Neuronal stem cell (in vitro differentiated cells): ENCODE measurements around the gene OSBPL1A.

Source experiments
- DNase-seq: peaks from one replicate; pipeline ENCODE4 v3.0.0-alpha.2; 2013; ENCODE audit warnings: low spot score
- H2AFZ ChIP-seq: one replicate; pipeline ENCODE4 v1.6.1; 2013; ENCODE audit warnings: mild to moderate bottlenecking, low read length, inconsistent platforms
- H2AK5ac ChIP-seq: 2 replicates; pipeline ENCODE4 v1.6.1; 2013; ENCODE audit warnings: low read depth, mild to moderate bottlenecking, inconsistent platforms, low read length, moderate library complexity, mixed read lengths
- H2BK120ac ChIP-seq: 2 replicates; pipeline ENCODE4 v1.6.1; 2013; ENCODE audit warnings: low read depth, mild to moderate bottlenecking, inconsistent platforms, low read length, moderate library complexity, mixed read lengths
- H2BK12ac ChIP-seq: one replicate; pipeline ENCODE4 v1.6.1; 2013; ENCODE audit warnings: low read length, inconsistent platforms
- H2BK15ac ChIP-seq: 2 replicates; pipeline ENCODE4 v1.6.1; 2013; ENCODE audit warnings: mild to moderate bottlenecking, low read length, inconsistent platforms, mixed read lengths
- H2BK5ac ChIP-seq: one replicate; pipeline ENCODE4 v1.6.1; 2013; ENCODE audit warnings: inconsistent platforms, mild to moderate bottlenecking, low read length, moderate library complexity
- H3K14ac ChIP-seq: one replicate; pipeline ENCODE4 v1.6.1; 2013; ENCODE audit warnings: low read length, inconsistent platforms
- H3K18ac ChIP-seq: 2 replicates; pipeline ENCODE4 v1.6.1; 2013; ENCODE audit warnings: low read length, inconsistent platforms
- H3K23ac ChIP-seq: 2 replicates; pipeline ENCODE4 v1.6.1; 2013; ENCODE audit warnings: low read depth, mild to moderate bottlenecking, mixed read lengths, low read length, inconsistent platforms; ENCODE audit not compliant: poor library complexity
- H3K27ac ChIP-seq: replicated peaks from 3 replicates; pipeline ENCODE4 v1.5.1; 2013; ENCODE audit warnings: low read length, inconsistent platforms
- H3K27me3 ChIP-seq, 3 experiments: 2 replicates each; pipeline ENCODE4 v1.6.1; 2013; ENCODE audit warnings: low read length in 3 of 3, mild to moderate bottlenecking in 2 of 3, inconsistent platforms in 1 of 3, low read depth in 1 of 3, mixed read lengths in 1 of 3, moderate library complexity in 1 of 3; ENCODE audit not compliant: control insufficient read depth in 3 of 3, insufficient read depth in 3 of 3
- H3K36me3 ChIP-seq, 2 donors: replicated peaks in 1 of 2; 2 replicates each; pipeline ENCODE4 v1.6.1; 2013; ENCODE audit warnings: low read length in 2 of 2; ENCODE audit not compliant: control insufficient read depth in 2 of 2, insufficient read depth in 2 of 2
- H3K4ac ChIP-seq: 2 replicates; pipeline ENCODE4 v1.6.1; 2013; ENCODE audit warnings: inconsistent platforms, mild to moderate bottlenecking, low read length, moderate library complexity
- H3K4me1 ChIP-seq, 2 donors: 1 replicate in 1 of 2; 2 replicates in 1 of 2; pipeline ENCODE4 v1.6.1; 2013; ENCODE audit warnings: low read length in 2 of 2, low read depth in 1 of 2; ENCODE audit not compliant: control insufficient read depth in 2 of 2, insufficient read depth in 1 of 2
- H3K4me2 ChIP-seq: one replicate; pipeline ENCODE4 v1.6.1; 2013; ENCODE audit warnings: mild to moderate bottlenecking, low read length, inconsistent platforms; ENCODE audit not compliant: insufficient read depth, poor library complexity, severe bottlenecking
- H3K4me3 ChIP-seq, 2 donors: 2 replicates each; pipeline ENCODE4 v1.5.1; 2013; ENCODE audit warnings: low read length in 2 of 2, mild to moderate bottlenecking in 2 of 2, inconsistent platforms in 1 of 2, moderate library complexity in 1 of 2
- H3K79me1 ChIP-seq: one replicate; pipeline ENCODE4 v1.6.1; 2013; ENCODE audit warnings: low read depth, mild to moderate bottlenecking, inconsistent platforms, low read length, moderate library complexity
- H3K9ac ChIP-seq: one replicate; pipeline ENCODE4 v1.6.1; 2013; ENCODE audit warnings: mild to moderate bottlenecking, low read depth, low read length, inconsistent platforms; ENCODE audit not compliant: poor library complexity
- H3K9me3 ChIP-seq, 2 donors: replicated peaks in 1 of 2; 2 replicates each; pipeline versions ENCODE3 to v1.6.1; 2013; ENCODE audit warnings: low read length in 2 of 2, mild to moderate bottlenecking in 2 of 2, inconsistent platforms in 1 of 2, low read depth in 1 of 2, mixed read lengths in 1 of 2, moderate library complexity in 1 of 2; ENCODE audit not compliant: control insufficient read depth in 2 of 2, insufficient read depth in 1 of 2
- H4K8ac ChIP-seq: one replicate; pipeline ENCODE4 v1.6.1; 2013; ENCODE audit warnings: low read depth, mild to moderate bottlenecking, inconsistent platforms, low read length, moderate library complexity
- H4K91ac ChIP-seq: one replicate; pipeline ENCODE4 v1.6.1; 2013; ENCODE audit warnings: low read length, low read depth, mild to moderate bottlenecking, inconsistent platforms; ENCODE audit not compliant: poor library complexity
- WGBS, 2 donors: extraction: QIAGEN DNeasy Blood & Tissue Kit; methylation state at CpG; one replicate each; pipeline ENCODE4 v1.1.7; 2013; ENCODE audit warnings: missing lambda C conversion rate in 2 of 2, mixed read lengths in 1 of 2; ENCODE audit not compliant: insufficient read length in 2 of 2, insufficient replicate concordance in 1 of 2; ENCODE audit errors: extremely low coverage in 2 of 2; 5-methylcytosine and 5-hydroxymethylcytosine counted together

OSBPL1A gene

DNA sequence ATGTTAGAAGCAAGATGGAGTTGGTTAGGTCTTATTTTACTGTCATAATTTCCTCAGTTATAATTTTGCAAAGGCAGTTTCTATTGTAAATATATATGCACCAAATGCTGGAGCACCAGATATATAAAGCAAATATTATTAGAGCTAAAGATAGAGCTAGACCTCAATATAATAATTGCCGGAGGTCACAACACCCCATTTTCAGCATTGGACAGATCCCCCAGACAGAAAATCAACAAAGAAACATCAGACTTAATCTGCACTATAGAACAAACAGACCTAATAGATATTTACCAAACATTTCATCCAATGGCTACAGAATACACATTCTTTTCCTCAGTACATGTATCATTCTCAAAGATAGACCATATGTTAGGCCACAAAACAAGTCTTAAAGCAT, 143.6 kb downstream of the OSBPL1A start:
- H3K18ac ChIP-seq, result no peak overlapping the region
- no peaks in the 10 kb centered on the region for H3K4me1 ChIP-seq
- H2AK5ac ChIP-seq, result no peak overlapping the region
- H2BK12ac ChIP-seq, result no peak overlapping the region
- no peak overlapping the region for H2BK15ac ChIP-seq
- no peak overlapping the region for H2BK5ac ChIP-seq
- H3K23ac ChIP-seq, result no peak overlapping the region
- no peak overlapping the region for H2BK120ac ChIP-seq
- no peak overlapping the region for H3K14ac ChIP-seq
- WGBS, 2 donors, result no CpG with 5 or more reads among the region's 1 CpG
- no peaks in the 10 kb centered on the region for H3K79me1 ChIP-seq
- no peak overlapping the region for H2AFZ ChIP-seq
- no peak overlapping the region for H4K91ac ChIP-seq
- no peak overlapping the region for H3K4me3 ChIP-seq
- H3K27ac ChIP-seq, result no peak overlapping the region
- H3K9me3 ChIP-seq, result peaks cover 0 to 18% of the 10 kb centered on the region in 2 donors
- no peak overlapping the region for H3K4ac ChIP-seq
- peaks cover 0 to 19% of the 10 kb centered on the region in 2 donors for H3K36me3 ChIP-seq
- DNase-seq, result no peak
- no peak overlapping the region for H4K8ac ChIP-seq
- H3K4me2 ChIP-seq, result no peak overlapping the region
- no peak overlapping the region for H3K9ac ChIP-seq
- no peaks in the 10 kb centered on the region for H3K27me3 ChIP-seq

DNA sequence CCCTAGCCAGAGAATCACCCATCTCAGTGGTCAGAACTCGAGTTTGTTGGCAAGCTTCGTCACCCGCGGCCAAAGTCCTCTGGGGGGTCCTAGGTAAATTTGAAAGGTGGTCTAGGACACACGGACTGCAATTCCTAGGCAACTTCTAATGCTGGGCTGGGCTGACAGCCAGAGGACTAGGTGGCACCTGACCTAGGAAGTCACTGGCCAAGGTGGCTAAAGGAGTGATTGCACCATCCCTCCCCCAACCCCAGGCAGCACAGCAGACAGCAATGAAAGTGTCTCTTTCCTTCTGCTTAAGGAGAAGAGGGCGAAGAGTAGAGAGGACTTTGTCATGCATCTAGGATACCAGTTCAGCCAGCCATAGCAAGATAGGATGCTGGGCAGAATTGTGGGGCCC, 147.9 kb downstream of the OSBPL1A start:
- H2AFZ ChIP-seq, result no peak overlapping the region
- H3K9me3 ChIP-seq, result peaks cover 0 to 12% of the 10 kb centered on the region in 2 donors
- H3K79me1 ChIP-seq, result no peaks in the 10 kb centered on the region
- H2BK12ac ChIP-seq, result no peak overlapping the region
- no peaks in the 10 kb centered on the region for H3K27me3 ChIP-seq
- H3K27ac ChIP-seq, result no peak overlapping the region
- no peak overlapping the region for H3K23ac ChIP-seq
- DNase-seq, result no peak
- no peak overlapping the region for H2AK5ac ChIP-seq
- no peak overlapping the region for H4K8ac ChIP-seq
- no peak overlapping the region for H2BK15ac ChIP-seq
- WGBS, 2 donors, result no CpG with 5 or more reads among the region's 6 CpGs
- peak overlapping the region; percentile 8 for H3K18ac ChIP-seq
- H4K91ac ChIP-seq, result no peak overlapping the region
- H3K4ac ChIP-seq, result no peak overlapping the region
- H3K36me3 ChIP-seq, result peaks cover 0 to 24% of the 10 kb centered on the region in 2 donors
- peak overlapping the region; percentile 40 for H3K9ac ChIP-seq
- no peak overlapping the region for H3K14ac ChIP-seq
- H3K4me3 ChIP-seq, result no peak overlapping the region
- H2BK120ac ChIP-seq, result no peak overlapping the region
- no peak overlapping the region for H3K4me2 ChIP-seq
- H3K4me1 ChIP-seq, result no peaks in the 10 kb centered on the region
- H2BK5ac ChIP-seq, result no peak overlapping the region

GRCh38 chr18:24248359-24248758, 149.3 kb downstream of the OSBPL1A start:
- H2BK120ac ChIP-seq, result no peak overlapping the region
- no peak overlapping the region for H3K23ac ChIP-seq
- no peak for DNase-seq
- H3K18ac ChIP-seq, result no peak overlapping the region
- H3K4me3 ChIP-seq, result no peak overlapping the region
- H3K4ac ChIP-seq, result no peak overlapping the region
- no peak overlapping the region for H2AFZ ChIP-seq
- H2BK5ac ChIP-seq, result no peak overlapping the region
- H2BK12ac ChIP-seq, result no peak overlapping the region
- no peak overlapping the region for H2AK5ac ChIP-seq
- H3K9ac ChIP-seq, result no peak overlapping the region
- H2BK15ac ChIP-seq, result no peak overlapping the region
- no CpG with 5 or more reads among the region's 2 CpGs for WGBS, 2 donors
- peaks cover 0 to 12% of the 10 kb centered on the region in 2 donors for H3K9me3 ChIP-seq
- H3K36me3 ChIP-seq, result peaks cover 0 to 24% of the 10 kb centered on the region in 2 donors
- H3K79me1 ChIP-seq, result no peaks in the 10 kb centered on the region
- no peaks in the 10 kb centered on the region for H3K4me1 ChIP-seq
- H4K8ac ChIP-seq, result no peak overlapping the region
- no peak overlapping the region for H3K14ac ChIP-seq
- H4K91ac ChIP-seq, result no peak overlapping the region
- H3K27ac ChIP-seq, result no peak overlapping the region
- no peaks in the 10 kb centered on the region for H3K27me3 ChIP-seq
- H3K4me2 ChIP-seq, result no peak overlapping the region

DNA sequence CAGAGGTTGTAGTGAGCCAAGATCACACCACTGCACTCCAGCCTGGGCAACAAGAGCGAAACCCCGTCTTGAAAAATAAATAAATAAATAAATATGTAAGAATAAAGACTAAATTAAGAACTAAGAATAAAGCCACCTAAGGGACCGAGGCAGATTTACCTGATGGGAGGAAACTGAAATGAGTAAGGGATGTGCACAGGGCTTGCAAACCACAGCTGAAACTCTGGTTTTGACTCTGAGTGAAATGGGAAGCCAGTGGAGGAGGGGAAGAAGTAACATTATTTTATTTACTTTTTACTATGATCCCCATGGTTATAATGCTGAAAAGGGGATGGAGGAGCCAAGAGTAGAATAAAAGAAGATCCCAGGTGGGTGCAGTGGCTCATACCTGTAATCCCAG, 151.5 kb downstream of the OSBPL1A start:
- no peaks in the 10 kb centered on the region for H3K79me1 ChIP-seq
- no peak overlapping the region for H2BK120ac ChIP-seq
- no peak overlapping the region for H3K14ac ChIP-seq
- WGBS, 2 donors, result no CpG with 5 or more reads among the region's 3 CpGs
- H4K91ac ChIP-seq, result no peak overlapping the region
- no peak for DNase-seq
- no peak overlapping the region for H3K4me3 ChIP-seq
- no peak overlapping the region for H3K9ac ChIP-seq
- no peak overlapping the region for H3K23ac ChIP-seq
- H3K9me3 ChIP-seq, result peaks cover 0 to 2% of the 10 kb centered on the region in 2 donors
- H3K4me2 ChIP-seq, result no peak overlapping the region
- no peak overlapping the region for H2AK5ac ChIP-seq
- no peak overlapping the region for H3K27ac ChIP-seq
- no peaks in the 10 kb centered on the region for H3K4me1 ChIP-seq
- H2AFZ ChIP-seq, result no peak overlapping the region
- no peaks in the 10 kb centered on the region for H3K27me3 ChIP-seq
- H2BK15ac ChIP-seq, result no peak overlapping the region
- peaks cover 0 to 15% of the 10 kb centered on the region in 2 donors for H3K36me3 ChIP-seq
- H3K4ac ChIP-seq, result no peak overlapping the region
- no peak overlapping the region for H4K8ac ChIP-seq
- no peak overlapping the region for H2BK5ac ChIP-seq
- no peak overlapping the region for H3K18ac ChIP-seq
- no peak overlapping the region for H2BK12ac ChIP-seq
